ENCODE data around the gene LBP.

DNA sequence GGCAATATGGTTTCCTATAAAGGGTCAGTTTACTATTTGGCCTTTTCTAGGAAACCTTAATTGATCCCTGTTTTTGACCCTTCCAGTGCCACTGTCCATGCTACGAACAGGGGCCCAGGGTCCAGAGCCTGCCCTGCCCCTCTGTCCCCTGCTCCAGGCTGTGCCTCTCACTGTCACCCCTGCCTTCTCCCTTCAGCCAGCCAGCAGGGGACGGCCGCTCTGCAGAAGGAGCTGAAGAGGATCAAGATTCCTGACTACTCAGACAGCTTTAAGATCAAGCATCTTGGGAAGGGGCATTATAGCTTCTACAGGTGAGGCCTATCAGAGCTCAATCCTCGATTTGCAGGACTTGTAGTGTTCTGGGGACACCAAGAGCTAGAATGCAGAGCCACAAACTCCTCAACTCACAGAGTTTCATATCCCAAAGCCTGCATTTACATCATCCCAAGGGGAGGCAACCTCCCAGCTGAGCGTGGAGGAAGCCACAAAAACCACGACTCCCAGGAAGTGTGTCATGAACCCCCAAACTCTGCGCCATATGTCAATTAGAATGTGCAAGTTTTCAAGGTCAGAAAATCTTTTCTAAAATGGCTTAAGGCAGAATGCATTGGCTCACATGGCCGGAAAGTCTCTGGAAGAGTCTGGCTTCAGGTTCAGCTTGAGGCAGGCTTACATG is 38.8 kb upstream of the LBP start:
- TF ChIP-seq CTCF (IDR thresholded peaks at IDR 0.05) (no peak), POLR2A (IDR thresholded peaks at IDR 0.05) (no peak)
